Bronchial epithelial cell (primary cell): ENCODE results near the gene PHKG2. TPM values are rescaled to one million over a fixed set of nuclear protein-coding genes. Genes with fewer than 3 reads are reported as not detected.

ENCODE experiments used
- DNase-seq: peaks from one replicate; pipeline ENCODE4 v3.0.0-alpha.2; 2010; ENCODE audit warnings: low read depth
- FAIRE-seq: peaks from 2 replicates; lab custom pipeline; 2011; peaks lifted over from hg19 to GRCh38; lab: Jason Lieb, UNC
- H3K27me3 ChIP-seq: 2 replicates; pipeline ENCODE4 v1.5.1; 2011; ENCODE audit warnings: low read length; ENCODE audit not compliant: control insufficient read depth, insufficient read depth
- H3K36me3 ChIP-seq: 2 replicates; pipeline ENCODE4 v1.5.1; 2011; ENCODE audit warnings: low read length; ENCODE audit not compliant: control insufficient read depth, insufficient read depth
- H3K4me3 ChIP-seq: 2 replicates; pipeline ENCODE4 v1.5.1; 2011; ENCODE audit warnings: mild to moderate bottlenecking, low read depth, low read length, control low read depth
- CTCF ChIP-seq: IDR thresholded peaks from 2 replicates; pipeline ENCODE4 v1.5.1; 2011; ENCODE audit warnings: mild to moderate bottlenecking, moderate library complexity, low read length, control low read depth, inconsistent platforms; ENCODE audit not compliant: insufficient read depth, severe bottlenecking
- total RNA-seq: library from RNA; depleted of rRNA; stranded (reverse); fragments of >200 nt; gene quantifications from 2 replicates; pipeline ENCODE4 v1.2.1, GENCODE V29; 2014

Gene PHKG2
- total RNA-seq, 1 donor from 2014 or later: 14.2 TPM

GRCh38 chr16:30724641-30725417 is 23.4 kb upstream of the PHKG2 start:
- no peak overlapping the region for H3K4me3 ChIP-seq
- DNase-seq (no peak), FAIRE-seq (peak; percentile 43)
- TF ChIP-seq CTCF: no peak
- H3K36me3 ChIP-seq: peaks cover 44% of the 10 kb centered on the region
- no peaks in the 10 kb centered on the region for H3K27me3 ChIP-seq

GRCh38 chr16:30725418-30725792 is 22.8 kb upstream of the PHKG2 start:
- Histone ChIP-seq H3K36me3 (peaks cover 44% of the 10 kb centered on the region), H3K27me3 (no peaks in the 10 kb centered on the region), H3K4me3 (no peak overlapping the region)
- DNase-seq: no peak
- FAIRE-seq: no peak
- no peak for TF ChIP-seq CTCF

GRCh38 chr16:30728321-30728720 is 19.9 kb upstream of the PHKG2 start:
- no peak for FAIRE-seq
- no peak overlapping the region for H3K4me3 ChIP-seq
- no peaks in the 10 kb centered on the region for H3K27me3 ChIP-seq
- no peak for DNase-seq
- no peak for TF ChIP-seq CTCF
- H3K36me3 ChIP-seq: peaks cover 30% of the 10 kb centered on the region

- Histone ChIP-seq H3K27me3 (no peaks in the 10 kb centered on the region), H3K4me3 (no peak overlapping the region), H3K36me3 (peaks cover 31% of the 10 kb centered on the region)
- DNase-seq (no peak), FAIRE-seq (no peak)
- no peak for TF ChIP-seq CTCF
Observed at GRCh38 chr16:30728899-30729672, 19.1 kb upstream of the PHKG2 start.

GRCh38 chr16:30731411-30731810 is 16.8 kb upstream of the PHKG2 start:
- DNase-seq: peak; percentile 76
- no peak overlapping the region for H3K4me3 ChIP-seq
- FAIRE-seq: no peak

More at GRCh38 chr16:30731411-30731810, 16.8 kb upstream of the PHKG2 start:
- H3K36me3 ChIP-seq: peaks cover 38% of the 10 kb centered on the region
- H3K27me3 ChIP-seq: no peaks in the 10 kb centered on the region
- no peak for TF ChIP-seq CTCF
